Measurements from ENCODE around the gene LSM12. TPM values are rescaled to one million over a fixed set of nuclear protein-coding genes. Genes with fewer than 3 reads are reported as not detected.

Gene LSM12
- total RNA-seq, 4 donors from 2014 or later: 27.3 to 44.3 (median 36.9) TPM

DNA sequence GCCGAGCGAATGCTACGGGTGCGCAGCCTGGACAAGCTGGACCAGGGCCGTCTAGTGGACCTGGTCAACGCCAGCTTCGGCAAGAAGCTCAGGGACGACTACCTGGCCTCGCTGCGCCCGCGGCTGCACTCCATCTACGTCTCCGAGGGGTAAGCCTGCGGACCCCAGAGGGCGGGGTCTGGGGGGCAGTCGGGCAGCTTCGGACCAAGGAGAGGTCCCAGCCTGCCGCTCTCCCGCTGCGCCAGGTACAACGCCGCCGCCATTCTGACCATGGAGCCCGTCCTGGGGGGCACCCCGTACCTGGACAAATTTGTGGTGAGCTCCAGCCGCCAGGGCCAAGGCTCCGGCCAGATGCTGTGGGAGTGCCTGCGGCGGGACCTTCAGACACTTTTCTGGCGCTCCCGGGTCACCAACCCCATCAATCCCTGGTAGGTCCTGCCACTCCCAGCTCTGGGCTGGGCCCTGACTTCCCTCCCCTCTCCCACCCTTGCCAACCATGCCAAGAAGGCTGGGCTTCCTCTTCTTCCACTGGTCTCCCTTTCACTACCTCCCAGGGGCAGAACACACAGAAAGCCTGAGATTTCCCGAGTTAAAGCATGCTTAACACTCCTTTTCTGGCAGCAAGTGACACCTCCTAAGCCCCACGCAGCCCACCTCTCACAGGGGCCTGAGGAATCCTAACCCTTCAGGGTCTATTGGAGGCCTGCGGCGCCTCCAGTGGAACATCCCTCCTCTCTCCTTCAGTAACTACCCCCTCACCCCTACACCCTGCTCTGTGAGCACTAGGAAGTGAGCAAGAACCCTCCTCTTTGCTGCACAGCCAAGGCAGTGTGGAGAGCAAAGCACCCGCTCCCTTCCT, 58.9 kb downstream of the LSM12 start:
- intact Hi-C loops (cut with DNase I): no loop called here
- Histone ChIP-seq H3K4me1 (peaks cover 33 to 56% (median 34%) of the 10 kb centered on the region in 3 donors), H3K9me3 (no peaks in the 10 kb centered on the region), H3K4me3 (peak overlapping the region; percentile 27 to 77 (median 59)), H3K27me3 (peaks cover 4 to 38% (median 9%) of the 10 kb centered on the region in 4 donors), H3K27ac (peak overlapping the region; percentile 68 to 90 (median 80)), H3K36me3 (peaks cover 0 to 41% (median 0%) of the 10 kb centered on the region in 3 donors)
- DNase-seq: no peak
- 6 to 15% methylated on average over 9 of the region's 37 CpGs for WGBS, 2 donors
- TF ChIP-seq POLR2A (IDR thresholded peaks at IDR 0.05): no peak
- TF ChIP-seq, protein P1, sequence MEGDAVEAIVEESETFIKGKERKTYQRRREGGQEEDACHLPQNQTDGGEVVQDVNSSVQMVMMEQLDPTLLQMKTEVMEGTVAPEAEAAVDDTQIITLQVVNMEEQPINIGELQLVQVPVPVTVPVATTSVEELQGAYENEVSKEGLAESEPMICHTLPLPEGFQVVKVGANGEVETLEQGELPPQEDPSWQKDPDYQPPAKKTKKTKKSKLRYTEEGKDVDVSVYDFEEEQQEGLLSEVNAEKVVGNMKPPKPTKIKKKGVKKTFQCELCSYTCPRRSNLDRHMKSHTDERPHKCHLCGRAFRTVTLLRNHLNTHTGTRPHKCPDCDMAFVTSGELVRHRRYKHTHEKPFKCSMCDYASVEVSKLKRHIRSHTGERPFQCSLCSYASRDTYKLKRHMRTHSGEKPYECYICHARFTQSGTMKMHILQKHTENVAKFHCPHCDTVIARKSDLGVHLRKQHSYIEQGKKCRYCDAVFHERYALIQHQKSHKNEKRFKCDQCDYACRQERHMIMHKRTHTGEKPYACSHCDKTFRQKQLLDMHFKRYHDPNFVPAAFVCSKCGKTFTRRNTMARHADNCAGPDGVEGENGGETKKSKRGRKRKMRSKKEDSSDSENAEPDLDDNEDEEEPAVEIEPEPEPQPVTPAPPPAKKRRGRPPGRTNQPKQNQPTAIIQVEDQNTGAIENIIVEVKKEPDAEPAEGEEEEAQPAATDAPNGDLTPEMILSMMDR (IDR thresholded peaks at IDR 0.05): no peak

DNA sequence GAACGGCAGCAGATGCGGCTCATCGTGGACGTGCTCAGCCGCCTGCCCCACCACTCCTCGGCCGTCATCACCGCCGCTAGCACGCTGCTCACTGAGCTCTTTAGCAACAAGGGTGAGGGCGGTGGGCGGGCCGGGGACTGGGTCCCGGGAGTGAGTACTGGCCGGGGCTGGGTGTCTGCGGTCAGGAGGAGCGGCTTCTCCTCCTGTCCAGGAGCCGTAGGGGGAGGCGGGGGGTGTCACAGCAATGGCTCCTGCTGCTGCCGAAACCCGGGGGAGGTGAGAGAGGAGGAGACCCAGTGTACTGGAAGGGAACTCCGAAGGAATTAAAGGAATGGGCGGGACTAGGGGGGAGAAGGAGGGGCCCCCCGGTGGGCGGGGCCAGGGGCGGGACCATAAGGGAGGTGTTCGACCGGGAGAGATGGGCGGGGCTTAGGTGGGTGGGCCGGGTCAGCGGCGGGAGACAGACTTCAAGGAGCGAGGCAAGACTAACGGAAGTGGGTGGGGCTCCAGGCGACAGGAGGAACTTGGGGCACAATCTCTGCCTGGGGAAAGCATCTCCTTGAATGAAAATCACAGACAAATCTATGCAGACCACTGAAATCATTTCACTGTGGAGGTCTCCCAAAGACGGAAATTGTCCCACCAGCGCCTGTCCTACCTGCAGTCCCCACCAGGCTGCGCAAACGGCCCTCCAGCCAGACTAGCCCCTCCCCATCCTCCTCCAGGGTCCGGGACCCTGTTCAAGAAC, 59.7 kb downstream of the LSM12 start:
- WGBS, 2 donors: 0 to 1% methylated on average over 7 to 19 of the region's 40 CpGs
- TF ChIP-seq POLR2A (IDR thresholded peaks at IDR 0.05): peak in 1 of 4 donors; percentile 66
- TF ChIP-seq, protein P1 (IDR thresholded peaks at IDR 0.05): peak in 5 of 6 experiments; percentile 18 to 54 (median 32)
- DNase-seq: peak; percentile 86
- H3K27ac ChIP-seq: peak overlapping the region; percentile 77 to 90 (median 80)
- peaks cover 0 to 33% (median 0%) of the 10 kb centered on the region in 3 donors for H3K36me3 ChIP-seq
- no peaks in the 10 kb centered on the region for H3K9me3 ChIP-seq
- intact Hi-C loops (cut with DNase I): no loop called here
- H3K4me1 ChIP-seq: peaks cover 33 to 56% (median 34%) of the 10 kb centered on the region in 3 donors
- H3K4me3 ChIP-seq: peak overlapping the region; percentile 27 to 77 (median 59)
- peaks cover 4 to 38% (median 9%) of the 10 kb centered on the region in 4 donors for H3K27me3 ChIP-seq

DNA sequence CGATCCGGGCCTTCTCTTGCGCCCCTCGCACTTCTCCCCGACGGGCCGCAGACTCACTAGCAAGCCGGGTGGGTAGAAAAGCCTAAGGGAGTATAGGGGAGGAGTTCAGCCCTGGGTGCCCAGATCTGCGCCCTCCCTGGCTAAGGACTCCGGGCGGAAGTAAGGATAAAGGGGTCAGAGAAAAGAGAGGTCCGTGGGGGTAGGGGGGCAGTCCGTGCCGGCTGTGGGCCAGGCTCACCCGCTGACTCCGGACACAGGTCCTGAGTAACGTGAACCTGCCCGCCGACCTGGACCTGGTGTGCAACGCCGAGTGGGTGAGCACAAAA, 60.2 kb downstream of the LSM12 start:
- intact Hi-C loops (cut with DNase I): no loop called here
- H3K36me3 ChIP-seq: peaks cover 0 to 28% (median 0%) of the 10 kb centered on the region in 3 donors
- TF ChIP-seq, protein P1 (IDR thresholded peaks at IDR 0.05): no peak
- no peak for TF ChIP-seq POLR2A (IDR thresholded peaks at IDR 0.05)
- peaks cover 4 to 38% (median 9%) of the 10 kb centered on the region in 4 donors for H3K27me3 ChIP-seq
- H3K4me1 ChIP-seq: peaks cover 33 to 56% (median 34%) of the 10 kb centered on the region in 3 donors
- H3K27ac ChIP-seq: peak overlapping the region; percentile 77 to 90 (median 80)
- DNase-seq: no peak
- no peaks in the 10 kb centered on the region for H3K9me3 ChIP-seq
- peak overlapping the region; percentile 27 to 77 (median 59) for H3K4me3 ChIP-seq
- WGBS, 2 donors: 0% methylated on average over 8 of the region's 21 CpGs; no CpG with 5 or more reads in 1 of the 2 donors

DNA sequence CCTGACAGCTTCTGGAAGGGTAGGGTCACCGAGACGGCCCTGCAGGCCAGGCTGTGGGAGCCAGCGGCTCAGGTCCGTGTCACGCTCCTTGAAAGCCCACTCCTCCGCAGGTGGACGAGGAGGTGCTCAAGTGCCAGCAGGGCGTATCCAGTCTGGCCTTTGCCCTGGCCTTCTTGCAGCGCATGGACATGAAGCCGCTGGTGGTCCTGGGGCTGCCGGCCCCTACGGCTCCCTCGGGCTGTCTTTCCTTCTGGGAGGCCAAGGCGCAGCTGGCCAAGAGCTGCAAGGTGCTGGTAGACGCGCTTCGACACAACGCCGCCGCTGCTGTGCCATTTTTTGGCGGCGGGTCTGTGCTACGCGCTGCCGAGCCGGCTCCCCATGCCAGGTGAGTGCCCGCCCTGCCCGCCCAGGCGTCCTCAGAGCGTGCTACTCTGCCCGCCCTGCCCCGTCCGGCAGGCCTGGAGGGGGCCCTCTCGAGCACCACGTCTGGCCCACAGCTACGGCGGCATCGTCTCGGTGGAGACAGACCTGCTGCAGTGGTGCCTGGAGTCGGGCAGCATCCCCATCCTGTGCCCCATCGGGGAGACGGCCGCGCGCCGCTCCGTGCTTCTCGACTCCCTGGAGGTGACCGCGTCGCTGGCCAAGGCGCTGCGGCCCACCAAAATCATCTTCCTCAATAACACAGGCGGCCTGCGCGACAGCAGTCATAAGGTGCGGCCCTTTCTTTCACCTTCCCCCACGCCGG, 60.8 kb downstream of the LSM12 start:
- intact Hi-C loops (cut with DNase I): no loop called here
- no peak for DNase-seq
- H3K9me3 ChIP-seq: no peaks in the 10 kb centered on the region
- 5 to 19% methylated on average over 9 to 11 of the region's 59 CpGs for WGBS, 2 donors
- H3K4me1 ChIP-seq: peaks cover 33 to 56% (median 34%) of the 10 kb centered on the region in 3 donors
- H3K36me3 ChIP-seq: peaks cover 0 to 22% (median 0%) of the 10 kb centered on the region in 3 donors
- TF ChIP-seq POLR2A (IDR thresholded peaks at IDR 0.05): peak in 1 of 4 donors; percentile 32
- TF ChIP-seq, protein P1 (IDR thresholded peaks at IDR 0.05): peak in 1 of 6 experiments; percentile 34
- peak overlapping the region; percentile 27 to 77 (median 59) for H3K4me3 ChIP-seq
- H3K27ac ChIP-seq: peak overlapping the region; percentile 77 to 90 (median 80)
- peaks cover 4 to 38% (median 9%) of the 10 kb centered on the region in 4 donors for H3K27me3 ChIP-seq
